Gastroesophageal sphincter (tissue), 3 donors: Measurements from ENCODE around the gene PTPN5.

Source experiments
- EP300 ChIP-seq: sonication (generic); formaldehyde crosslinking; IDR thresholded peaks from one replicate; pipeline ENCODE4 v1.6.1; 2017; ENCODE audit warnings: antibody characterized with exemption, mild to moderate bottlenecking
- POLR2A ChIP-seq, 2 donors: fragments of 450-650 bp; IDR thresholded peaks; one replicate each; pipeline ENCODE4 v1.6.1; 2017; ENCODE audit warnings: antibody characterized with exemption in 2 of 2, mild to moderate bottlenecking in 2 of 2, moderate library complexity in 1 of 2
- POLR2AphosphoS5 ChIP-seq: sonication (generic); formaldehyde crosslinking; IDR thresholded peaks from one replicate; pipeline ENCODE4 v1.6.1; 2017; ENCODE audit warnings: antibody characterized with exemption
- TF ChIP-seq, protein P1 (sequence below), 4 experiments: fragments of 200-600 bp in 2 of 4; fragments of 450-650 bp in 2 of 4; sonication (generic) in 1 of 4; IDR thresholded peaks; one replicate each; pipeline ENCODE4 v1.5.1; 2017 to 2019; ENCODE audit warnings: antibody characterized with exemption in 4 of 4, mild to moderate bottlenecking in 2 of 4, moderate library complexity in 2 of 4

DNA sequence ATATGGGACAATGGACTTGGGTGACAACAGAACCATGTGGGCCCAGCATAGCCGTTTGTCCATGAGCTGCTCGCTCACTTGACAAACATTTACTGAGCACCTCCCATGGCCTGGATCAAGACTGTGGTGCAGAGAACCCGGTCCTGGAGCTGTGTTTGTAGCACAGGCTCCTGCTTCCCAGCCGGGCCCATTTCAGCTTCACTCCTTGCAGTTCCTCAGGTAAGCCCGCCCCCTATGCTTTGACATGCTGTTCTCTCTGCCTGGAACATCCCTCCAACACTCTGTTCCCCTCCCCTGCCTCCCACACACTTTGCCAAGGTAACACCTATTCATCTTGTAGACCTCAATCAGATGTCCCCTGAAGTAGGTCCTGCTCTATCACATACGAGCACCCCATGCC, 46.3 kb downstream of the PTPN5 start:
- TF ChIP-seq POLR2A (IDR thresholded peaks at IDR 0.05), result no peak
- TF ChIP-seq, protein P1, sequence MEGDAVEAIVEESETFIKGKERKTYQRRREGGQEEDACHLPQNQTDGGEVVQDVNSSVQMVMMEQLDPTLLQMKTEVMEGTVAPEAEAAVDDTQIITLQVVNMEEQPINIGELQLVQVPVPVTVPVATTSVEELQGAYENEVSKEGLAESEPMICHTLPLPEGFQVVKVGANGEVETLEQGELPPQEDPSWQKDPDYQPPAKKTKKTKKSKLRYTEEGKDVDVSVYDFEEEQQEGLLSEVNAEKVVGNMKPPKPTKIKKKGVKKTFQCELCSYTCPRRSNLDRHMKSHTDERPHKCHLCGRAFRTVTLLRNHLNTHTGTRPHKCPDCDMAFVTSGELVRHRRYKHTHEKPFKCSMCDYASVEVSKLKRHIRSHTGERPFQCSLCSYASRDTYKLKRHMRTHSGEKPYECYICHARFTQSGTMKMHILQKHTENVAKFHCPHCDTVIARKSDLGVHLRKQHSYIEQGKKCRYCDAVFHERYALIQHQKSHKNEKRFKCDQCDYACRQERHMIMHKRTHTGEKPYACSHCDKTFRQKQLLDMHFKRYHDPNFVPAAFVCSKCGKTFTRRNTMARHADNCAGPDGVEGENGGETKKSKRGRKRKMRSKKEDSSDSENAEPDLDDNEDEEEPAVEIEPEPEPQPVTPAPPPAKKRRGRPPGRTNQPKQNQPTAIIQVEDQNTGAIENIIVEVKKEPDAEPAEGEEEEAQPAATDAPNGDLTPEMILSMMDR (IDR thresholded peaks at IDR 0.05), result no peak
- no peak for TF ChIP-seq EP300
- TF ChIP-seq POLR2AphosphoS5, result no peak
